Fibroblast of lung (primary cell): ENCODE data around the gene AEBP2. TPM values are rescaled to one million over a fixed set of nuclear protein-coding genes. Genes with fewer than 3 reads are reported as not detected.
A peak's percentile ranks its signal among the peaks of the same experiment; 100 is the strongest.

Source experiments
- DNase-seq, 2 donors: peaks; one replicate each; pipeline versions ENCODE4 v3.0.0 to v3.0.0-alpha.2; 2010; ENCODE audit warnings: low read depth in 2 of 2
- H2AFZ ChIP-seq: 2 replicates; pipeline ENCODE4 v1.5.1; 2012; ENCODE audit warnings: low read length, control low read depth, inconsistent platforms
- H3K27ac ChIP-seq: 2 replicates; pipeline ENCODE4 v1.5.1; 2011; ENCODE audit warnings: low read length, control low read depth; ENCODE audit not compliant: insufficient read depth
- H3K27me3 ChIP-seq: 2 replicates; pipeline ENCODE4 v1.5.1; 2011; ENCODE audit warnings: mild to moderate bottlenecking, low read length; ENCODE audit not compliant: control insufficient read depth, insufficient read depth
- H3K36me3 ChIP-seq: 2 replicates; pipeline ENCODE4 v1.5.1; 2011; ENCODE audit warnings: low read length; ENCODE audit not compliant: control insufficient read depth, insufficient read depth
- H3K4me1 ChIP-seq: 2 replicates; pipeline ENCODE4 v1.5.1; 2011; ENCODE audit warnings: low read length; ENCODE audit not compliant: control insufficient read depth, insufficient read depth; ENCODE audit errors: extremely low read depth
- H3K4me2 ChIP-seq: 2 replicates; pipeline ENCODE4 v1.5.1; 2011; ENCODE audit warnings: low read length, control low read depth; ENCODE audit not compliant: insufficient read depth; ENCODE audit errors: extremely low read depth
- H3K4me3 ChIP-seq, 4 experiments: fragments of 200-600 bp in 1 of 4; sonication (generic) in 1 of 4; replicated peaks in 1 of 4; 2 replicates each; pipeline ENCODE4 v1.5.1; 2011 to 2016; ENCODE audit warnings: low read length in 4 of 4, low read depth in 3 of 4, mild to moderate bottlenecking in 3 of 4, control low read depth in 2 of 4, inconsistent platforms in 1 of 4, mixed read lengths in 1 of 4; ENCODE audit not compliant: insufficient read depth in 1 of 4; ENCODE audit errors: control extremely low read depth in 1 of 4
- H3K79me2 ChIP-seq: 2 replicates; pipeline ENCODE4 v1.5.1; 2012; ENCODE audit warnings: mild to moderate bottlenecking, low read length, inconsistent platforms; ENCODE audit not compliant: control insufficient read depth, insufficient read depth
- H3K9ac ChIP-seq: 2 replicates; pipeline ENCODE4 v1.5.1; 2011; ENCODE audit warnings: mild to moderate bottlenecking, low read length, control low read depth; ENCODE audit not compliant: insufficient read depth
- H3K9me3 ChIP-seq: 2 replicates; pipeline ENCODE4 v1.5.1; 2012; ENCODE audit warnings: low read depth, low read length; ENCODE audit not compliant: control insufficient read depth, insufficient read depth
- H4K20me1 ChIP-seq: 2 replicates; pipeline ENCODE4 v1.5.1; 2011; ENCODE audit warnings: low read length; ENCODE audit not compliant: control insufficient read depth, insufficient read depth; ENCODE audit errors: extremely low read depth
- CTCF ChIP-seq, 2 donors: IDR thresholded peaks in 1 of 2; conservative IDR thresholded peaks in 1 of 2; 1 replicate in 1 of 2; 2 replicates in 1 of 2; pipeline ENCODE4 v1.5.1; 2011 to 2012; ENCODE audit warnings: low read length in 2 of 2, control low read depth in 1 of 2, inconsistent platforms in 1 of 2, low read depth in 1 of 2, mild to moderate bottlenecking in 1 of 2
- EZH2 ChIP-seq: IDR thresholded peaks from 2 replicates; pipeline ENCODE4 v1.5.1; 2012; ENCODE audit warnings: low read length, control low read depth, mild to moderate bottlenecking; ENCODE audit errors: missing control alignments
- polyA plus RNA-seq, 2 donors: library from polyadenylated mRNA; depleted of rRNA in 1 of 2; stranded (reverse) in 1 of 2; unstranded in 1 of 2; fragments of >200 nt; gene quantifications; 2 replicates each; pipeline ENCODE4 v1.2.1, GENCODE V29; 2011 to 2012; ENCODE audit warnings: missing spikeins in 1 of 2
- total RNA-seq: library from RNA; depleted of rRNA; stranded (reverse); fragments of >200 nt; gene quantifications from 2 replicates; pipeline ENCODE4 v1.2.1, GENCODE V29; 2014

AEBP2 gene
- total and polyA plus RNA-seq, 2 donors (not counting 1 experiment from before 2014, with no cell fraction given), result 15.6 to 23.9 TPM

- H3K4me2 ChIP-seq, result no peak overlapping the region
- H3K79me2 ChIP-seq, result no peaks in the 10 kb centered on the region
- H3K27me3 ChIP-seq, result no peaks in the 10 kb centered on the region
- DNase-seq, result no peak
- no peak overlapping the region for H2AFZ ChIP-seq
- no peaks in the 10 kb centered on the region for H4K20me1 ChIP-seq
- H3K9me3 ChIP-seq, result no peaks in the 10 kb centered on the region
- TF ChIP-seq CTCF (conservative IDR thresholded peaks at IDR 0.05 in 1 of 2, IDR thresholded peaks at IDR 0.05 in 1 of 2; ENCODE audit: low read depth in 1 of 2, low read length in 2 of 2) (no peak), EZH2 (no peak)
- H3K27ac ChIP-seq, result no peak overlapping the region
- H3K36me3 ChIP-seq, result no peaks in the 10 kb centered on the region
- H3K4me1 ChIP-seq, result peaks cover 6% of the 10 kb centered on the region
- no peak overlapping the region for H3K9ac ChIP-seq
- H3K4me3 ChIP-seq, result no peak overlapping the region
These were observed 89.5 kb downstream of the AEBP2 start for GRCh38 chr12:19528750-19529149.

GRCh38 chr12:19529951-19530636, 90.8 kb downstream of the AEBP2 start:
- H3K4me1 ChIP-seq, result peaks cover 6% of the 10 kb centered on the region
- peak overlapping the region; percentile 3 for H3K27ac ChIP-seq
- H3K4me3 ChIP-seq, result no peak overlapping the region
- H2AFZ ChIP-seq, result no peak overlapping the region
- no peaks in the 10 kb centered on the region for H3K9me3 ChIP-seq
- H3K36me3 ChIP-seq, result no peaks in the 10 kb centered on the region
- no peaks in the 10 kb centered on the region for H3K27me3 ChIP-seq
- TF ChIP-seq CTCF (conservative IDR thresholded peaks at IDR 0.05 in 1 of 2, IDR thresholded peaks at IDR 0.05 in 1 of 2; ENCODE audit: low read depth in 1 of 2, low read length in 2 of 2) (no peak), EZH2 (no peak)
- H3K9ac ChIP-seq, result no peak overlapping the region
- H3K79me2 ChIP-seq, result no peaks in the 10 kb centered on the region
- peak overlapping the region; percentile 62 for H3K4me2 ChIP-seq
- no peaks in the 10 kb centered on the region for H4K20me1 ChIP-seq
- DNase-seq, result peak; percentile 58

GRCh38 chr12:19530637-19531023, 91.3 kb downstream of the AEBP2 start:
- no peaks in the 10 kb centered on the region for H3K9me3 ChIP-seq
- TF ChIP-seq CTCF (conservative IDR thresholded peaks at IDR 0.05 in 1 of 2, IDR thresholded peaks at IDR 0.05 in 1 of 2; ENCODE audit: low read depth in 1 of 2, low read length in 2 of 2) (no peak), EZH2 (no peak)
- H3K27me3 ChIP-seq, result no peaks in the 10 kb centered on the region
- no peaks in the 10 kb centered on the region for H3K79me2 ChIP-seq
- no peaks in the 10 kb centered on the region for H4K20me1 ChIP-seq
- no peaks in the 10 kb centered on the region for H3K36me3 ChIP-seq
- no peak overlapping the region for H3K4me2 ChIP-seq
- no peak overlapping the region for H3K4me3 ChIP-seq
- H3K27ac ChIP-seq, result no peak overlapping the region
- no peak overlapping the region for H3K9ac ChIP-seq
- H2AFZ ChIP-seq, result no peak overlapping the region
- DNase-seq, result peak; percentile 21 to 55
- peaks cover 6% of the 10 kb centered on the region for H3K4me1 ChIP-seq
